GDM1 (cell line): ENCODE measurements around the gene NTNG2.

ENCODE experiments used
- DNase-seq: peaks from one replicate; lab custom pipeline; 2025; lab: John Stamatoyannopoulos, UW

Gene NTNG2

GRCh38 chr9:132146575-132146974 is 15.3 kb upstream of the NTNG2 start:
- DNase-seq: no peak

GRCh38 chr9:132147331-132147730 is 14.5 kb upstream of the NTNG2 start:
- no peak for DNase-seq

- no peak for DNase-seq
Observed at GRCh38 chr9:132147839-132148238, 14.0 kb upstream of the NTNG2 start.

- no peak for DNase-seq
Observed at GRCh38 chr9:132150256-132150655, 11.6 kb upstream of the NTNG2 start.

GRCh38 chr9:132151118-132151517 is 10.7 kb upstream of the NTNG2 start:
- DNase-seq: no peak

- DNase-seq: no peak
Observed at GRCh38 chr9:132152231-132152630, 9.6 kb upstream of the NTNG2 start.

- no peak for DNase-seq
Observed at GRCh38 chr9:132154863-132155567, 6.8 kb upstream of the NTNG2 start.

- no peak for DNase-seq
Observed at GRCh38 chr9:132155568-132155895, 6.3 kb upstream of the NTNG2 start.

- DNase-seq: no peak
Observed at GRCh38 chr9:132156262-132156661, 5.6 kb upstream of the NTNG2 start.

GRCh38 chr9:132157347-132158116 is 4.3 kb upstream of the NTNG2 start:
- no peak for DNase-seq

- no peak for DNase-seq
Observed at GRCh38 chr9:132160802-132161742, 786 bp upstream of the NTNG2 start.

- no peak for DNase-seq
Observed at GRCh38 chr9:132162764-132163456, 1.1 kb downstream of the NTNG2 start.

- no peak for DNase-seq
Observed at GRCh38 chr9:132163457-132163875, 1.6 kb downstream of the NTNG2 start.

- no peak for DNase-seq
Observed at GRCh38 chr9:132163876-132164603, 2.2 kb downstream of the NTNG2 start.

- DNase-seq: no peak
Observed at GRCh38 chr9:132164604-132165362, 2.9 kb downstream of the NTNG2 start.

- DNase-seq: peak; percentile 19
Observed at GRCh38 chr9:132166599-132166998, 4.7 kb downstream of the NTNG2 start.

GRCh38 chr9:132167192-132167591 is 5.3 kb downstream of the NTNG2 start:
- no peak for DNase-seq

- DNase-seq: no peak
Observed at GRCh38 chr9:132168347-132168746, 6.5 kb downstream of the NTNG2 start.

GRCh38 chr9:132168851-132169250 is 7.0 kb downstream of the NTNG2 start:
- DNase-seq: no peak

- peak; percentile 38 for DNase-seq
Observed at GRCh38 chr9:132169672-132170392, 8.0 kb downstream of the NTNG2 start.
